Tibial artery (tissue), 4 donors: ENCODE measurements around the gene ITPR1.
A peak's percentile ranks its signal among the peaks of the same experiment; 100 is the strongest.

ENCODE experiments used
- DNase-seq, 2 donors: peaks; one replicate each; pipeline ENCODE4 v3.0.0-alpha.2; 2019
- H3K27ac ChIP-seq, 2 donors: fragments of 200-600 bp; sonication (generic) in 1 of 2; 1 replicate in 1 of 2; 2 replicates in 1 of 2; pipeline ENCODE4 v1.5.1; 2018 to 2019; ENCODE audit warnings: mild to moderate bottlenecking in 1 of 2
- H3K27me3 ChIP-seq, 2 donors: fragments of 200-600 bp; sonication (generic) in 1 of 2; one replicate each; pipeline versions ENCODE4 v1.5.1 to v1.6.0; 2016 to 2019
- H3K36me3 ChIP-seq, 3 donors: fragments of 200-600 bp; sonication (generic) in 2 of 3; one replicate each; pipeline ENCODE4 v1.5.1; 2016 to 2019; ENCODE audit warnings: mild to moderate bottlenecking in 2 of 3
- H3K4me1 ChIP-seq, 4 donors: fragments of 200-600 bp; sonication (generic) in 2 of 4; 1 replicate in 3 of 4; 2 replicates in 1 of 4; pipeline ENCODE4 v1.5.1; 2016 to 2019
- H3K4me3 ChIP-seq, 2 donors: fragments of 200-600 bp; sonication (generic) in 1 of 2; 1 replicate in 1 of 2; 2 replicates in 1 of 2; pipeline ENCODE4 v1.5.1; 2018 to 2019; ENCODE audit warnings: mild to moderate bottlenecking in 2 of 2
- H3K9me3 ChIP-seq, 3 donors: fragments of 200-600 bp; sonication (generic) in 1 of 3; one replicate each; pipeline ENCODE4 v1.5.1; 2016 to 2019
- CTCF ChIP-seq, 2 experiments: fragments of 200-600 bp in 1 of 2; fragments of 450-650 bp in 1 of 2; IDR thresholded peaks; one replicate each; pipeline ENCODE4 v1.5.1; 2017 to 2019; ENCODE audit warnings: antibody characterized with exemption in 2 of 2, mild to moderate bottlenecking in 1 of 2, moderate library complexity in 1 of 2
- intact Hi-C: fragments of 100-400 bp; cut with DNase I; formaldehyde crosslinking; loops from one replicate; pipeline ENCODE4 v1.15.0; 2023; ENCODE audit warnings: low total_unique reads

Gene ITPR1

GRCh38 chr3:4711680-4711992 is 218.5 kb downstream of the ITPR1 start:
- H3K9me3 ChIP-seq = no peaks in the 10 kb centered on the region
- DNase-seq = no peak
- peaks cover 50 to 78% (median 73%) of the 10 kb centered on the region in 3 donors for H3K36me3 ChIP-seq
- peak overlapping the region in 1 of 2 donors; percentile 54 for H3K27ac ChIP-seq
- H3K4me3 ChIP-seq = no peak overlapping the region
- H3K27me3 ChIP-seq = no peaks in the 10 kb centered on the region
- peaks cover 0 to 12% (median 3%) of the 10 kb centered on the region in 4 donors for H3K4me1 ChIP-seq
- intact Hi-C loops = loop anchor here (2.0 kb wide), 2 partner anchors 315 to 349 kb away; no protein-coding TSS in a partner anchor
- TF ChIP-seq CTCF (IDR thresholded peaks at IDR 0.05) = peak in 1 of 2 experiments; percentile 3

- H3K27ac ChIP-seq = peak overlapping the region in 1 of 2 donors; percentile 54
- intact Hi-C loops = no loop called here
Measured at GRCh38 chr3:4712109-4712508, 219.0 kb downstream of the ITPR1 start.

GRCh38 chr3:4714045-4714444 is 220.9 kb downstream of the ITPR1 start:
- H3K4me1 ChIP-seq = peaks cover 0 to 35% (median 15%) of the 10 kb centered on the region in 4 donors
- H3K4me3 ChIP-seq = no peak overlapping the region
- intact Hi-C loops = no loop called here

More at GRCh38 chr3:4712109-4712508, 219.0 kb downstream of the ITPR1 start:
- Histone ChIP-seq H3K4me1 (peaks cover 0 to 17% (median 8%) of the 10 kb centered on the region in 4 donors), H3K9me3 (no peaks in the 10 kb centered on the region), H3K36me3 (peaks cover 45 to 73% (median 68%) of the 10 kb centered on the region in 3 donors), H3K4me3 (no peak overlapping the region), H3K27me3 (no peaks in the 10 kb centered on the region)
- TF ChIP-seq CTCF (IDR thresholded peaks at IDR 0.05) = no peak
- no peak for DNase-seq

GRCh38 chr3:4716266-4716665 is 223.1 kb downstream of the ITPR1 start:
- TF ChIP-seq CTCF (IDR thresholded peaks at IDR 0.05) = no peak
- intact Hi-C loops = loop anchor here (5.0 kb wide), 1 partner anchor 271 kb away; no protein-coding TSS in a partner anchor
- Histone ChIP-seq H3K27me3 (no peaks in the 10 kb centered on the region), H3K4me1 (peaks cover 0 to 57% (median 33%) of the 10 kb centered on the region in 4 donors), H3K36me3 (peaks cover 25 to 36% (median 36%) of the 10 kb centered on the region in 3 donors), H3K27ac (peak overlapping the region; percentile 71 to 79), H3K4me3 (no peak overlapping the region), H3K9me3 (no peaks in the 10 kb centered on the region)
- no peak for DNase-seq

More at GRCh38 chr3:4714045-4714444, 220.9 kb downstream of the ITPR1 start:
- Histone ChIP-seq H3K27ac (no peak overlapping the region), H3K36me3 (peaks cover 34 to 54% (median 50%) of the 10 kb centered on the region in 3 donors), H3K9me3 (no peaks in the 10 kb centered on the region), H3K27me3 (no peaks in the 10 kb centered on the region)
- no peak for DNase-seq
- TF ChIP-seq CTCF (IDR thresholded peaks at IDR 0.05) = no peak

GRCh38 chr3:4716706-4717362 is 223.7 kb downstream of the ITPR1 start:
- H3K4me3 ChIP-seq = no peak overlapping the region
- no peak for DNase-seq
- H3K27ac ChIP-seq = peak overlapping the region; percentile 71 to 79
- no peaks in the 10 kb centered on the region for H3K9me3 ChIP-seq
- H3K36me3 ChIP-seq = peaks cover 24 to 34% (median 32%) of the 10 kb centered on the region in 3 donors
- no peak for TF ChIP-seq CTCF (IDR thresholded peaks at IDR 0.05)
- H3K27me3 ChIP-seq = no peaks in the 10 kb centered on the region
- H3K4me1 ChIP-seq = peaks cover 0 to 59% (median 38%) of the 10 kb centered on the region in 4 donors
- intact Hi-C loops = loop anchor here (5.0 kb wide), 1 partner anchor 270 kb away; no protein-coding TSS in a partner anchor
